Keratinocyte (primary cell): ENCODE data around the gene CD40. TPM values are rescaled to one million over a fixed set of nuclear protein-coding genes. Genes with fewer than 3 reads are reported as not detected.
A peak's percentile ranks its signal among the peaks of the same experiment; 100 is the strongest.

Experiments
- DNase-seq: peaks from one replicate; pipeline ENCODE4 v3.0.0-alpha.2; 2011; ENCODE audit warnings: low read depth, missing footprints, low spot score
- FAIRE-seq: peaks from 2 replicates; lab custom pipeline; 2011; peaks lifted over from hg19 to GRCh38; lab: Jason Lieb, UNC
- H2AFZ ChIP-seq: 2 replicates; pipeline ENCODE4 v1.6.0; 2012; ENCODE audit warnings: low read length, control low read depth, inconsistent platforms; ENCODE audit not compliant: control insufficient read depth
- H3K27ac ChIP-seq: 2 replicates; pipeline ENCODE4 v1.5.1; 2011; ENCODE audit warnings: low read length; ENCODE audit not compliant: control insufficient read depth, insufficient read depth
- H3K27me3 ChIP-seq: 3 replicates; pipeline ENCODE4 v1.6.0; 2011; ENCODE audit warnings: low read length; ENCODE audit not compliant: control insufficient read depth, insufficient read depth; ENCODE audit errors: extremely low read depth
- H3K36me3 ChIP-seq, 2 experiments: 2 replicates in 1 of 2; 3 replicates in 1 of 2; pipeline ENCODE4 v1.5.1; 2011; ENCODE audit warnings: low read length in 2 of 2, mild to moderate bottlenecking in 1 of 2; ENCODE audit not compliant: control insufficient read depth in 2 of 2, insufficient read depth in 2 of 2; ENCODE audit errors: extremely low read depth in 1 of 2
- H3K4me1 ChIP-seq: 3 replicates; pipeline ENCODE4 v1.5.1; 2011; ENCODE audit warnings: low read length; ENCODE audit not compliant: control insufficient read depth, insufficient read depth; ENCODE audit errors: extremely low read depth
- H3K4me2 ChIP-seq: 3 replicates; pipeline ENCODE4 v1.6.0; 2011; ENCODE audit warnings: low read depth, low read length; ENCODE audit not compliant: control insufficient read depth, insufficient read depth; ENCODE audit errors: extremely low read depth
- H3K4me3 ChIP-seq, 3 experiments: fragments of 200-600 bp in 1 of 3; sonication (generic) in 1 of 3; 2 replicates in 2 of 3; 3 replicates in 1 of 3; pipeline ENCODE4 v1.5.1; 2011 to 2016; ENCODE audit warnings: low read length in 3 of 3, mild to moderate bottlenecking in 3 of 3, control low read depth in 2 of 3, inconsistent platforms in 1 of 3, low read depth in 1 of 3, mixed read lengths in 1 of 3, mixed run types in 1 of 3, moderate library complexity in 1 of 3; ENCODE audit not compliant: control insufficient read depth in 2 of 3, insufficient read depth in 2 of 3; ENCODE audit errors: extremely low read depth in 1 of 3
- H3K79me2 ChIP-seq: 2 replicates; pipeline ENCODE4 v1.6.0; 2012; ENCODE audit warnings: low read length; ENCODE audit not compliant: control insufficient read depth, insufficient read depth
- H3K9ac ChIP-seq: 3 replicates; pipeline ENCODE4 v1.6.0; 2011; ENCODE audit warnings: low read length; ENCODE audit not compliant: control insufficient read depth, insufficient read depth; ENCODE audit errors: extremely low read depth
- H3K9me1 ChIP-seq: 3 replicates; pipeline ENCODE4 v1.6.0; 2011; ENCODE audit warnings: low read length; ENCODE audit not compliant: control insufficient read depth, insufficient read depth; ENCODE audit errors: extremely low read depth
- H3K9me3 ChIP-seq: 2 replicates; pipeline ENCODE4 v1.5.1; 2012; ENCODE audit warnings: low read depth, low read length; ENCODE audit not compliant: control insufficient read depth
- H4K20me1 ChIP-seq: 3 replicates; pipeline ENCODE4 v1.6.0; 2011; ENCODE audit warnings: low read length; ENCODE audit not compliant: control insufficient read depth, insufficient read depth; ENCODE audit errors: extremely low read depth
- CTCF ChIP-seq, 3 experiments: IDR thresholded peaks in 1 of 3; conservative IDR thresholded peaks in 1 of 3; optimal IDR thresholded peaks in 1 of 3; 2 replicates in 2 of 3; 3 replicates in 1 of 3; pipeline versions ENCODE3 to v1.5.1; 2011; ENCODE audit warnings: low read length in 3 of 3, mild to moderate bottlenecking in 3 of 3, moderate library complexity in 2 of 3, control low read depth in 1 of 3, inconsistent platforms in 1 of 3; ENCODE audit not compliant: insufficient read depth in 2 of 3; ENCODE audit errors: extremely low read depth in 1 of 3
- EZH2 ChIP-seq: IDR thresholded peaks from one replicate; pipeline ENCODE4 v1.6.1; 2012; ENCODE audit warnings: inconsistent platforms, mild to moderate bottlenecking, low read length, moderate library complexity
- dilution Hi-C: fragments of 300-500 bp; cut with MboI; formaldehyde crosslinking; loops from one replicate; pipeline ENCODE4 v1.7.0; 2020; ENCODE audit warnings: low sequenced_read_pairs; ENCODE audit not compliant: extremely low pct_ligation_motif_present
- polyA plus RNA-seq, 5 experiments: library from polyadenylated mRNA; depleted of rRNA in 3 of 5; stranded (reverse) in 3 of 5; stranded (forward) in 1 of 5; unstranded in 1 of 5; fragments of >200 nt; gene quantifications; 1 replicate in 1 of 5; 2 replicates in 3 of 5; 3 replicates in 1 of 5; pipeline versions ENCODE4 v1.2.1 to v1.2.3, GENCODE V29; 2011 to 2012; ENCODE audit warnings: missing spikeins in 2 of 5, low read depth in 1 of 5, low replicate concordance in 1 of 5

The CD40 gene
- polyA plus RNA-seq, 1 donor (not counting 4 experiments of a cell fraction or from before 2014, with no cell fraction given), result 13.4 TPM

- H3K9me1 ChIP-seq, result no peaks in the 10 kb centered on the region
- H3K27me3 ChIP-seq, result peaks cover 8% of the 10 kb centered on the region
- dilution Hi-C loops, result no loop called here
- no peak overlapping the region for H3K4me2 ChIP-seq
- TF ChIP-seq CTCF (optimal IDR thresholded peaks at IDR 0.05 in 1 of 3, IDR thresholded peaks at IDR 0.05 in 1 of 3, conservative IDR thresholded peaks at IDR 0.05 in 1 of 3; ENCODE audit: extremely low read depth in 1 of 3, insufficient read depth in 2 of 3, low read length in 3 of 3) (peak in 2 of 3 experiments; percentile 60 to 62), EZH2 (no peak)
- FAIRE-seq (no peak), DNase-seq (no peak)
- no peak overlapping the region for H3K4me3 ChIP-seq
- H4K20me1 ChIP-seq, result no peaks in the 10 kb centered on the region
- H3K9ac ChIP-seq, result no peak overlapping the region
- no peak overlapping the region for H3K27ac ChIP-seq
- no peaks in the 10 kb centered on the region for H3K4me1 ChIP-seq
- no peaks in the 10 kb centered on the region for H3K79me2 ChIP-seq
- H2AFZ ChIP-seq, result no peak overlapping the region
- H3K9me3 ChIP-seq, result no peaks in the 10 kb centered on the region
- H3K36me3 ChIP-seq, result no peaks in the 10 kb centered on the region
These were observed 33.8 kb downstream of the CD40 start for GRCh38 chr20:46151936-46152335.

GRCh38 chr20:46152824-46153586 lies 34.9 kb downstream of the CD40 start:
- Histone ChIP-seq H3K4me2 (no peak overlapping the region), H3K9me1 (no peaks in the 10 kb centered on the region), H3K9ac (no peak overlapping the region), H3K36me3 (no peaks in the 10 kb centered on the region), H3K27ac (no peak overlapping the region), H3K9me3 (no peaks in the 10 kb centered on the region), H4K20me1 (no peaks in the 10 kb centered on the region), H3K4me1 (no peaks in the 10 kb centered on the region), H3K4me3 (no peak overlapping the region), H3K27me3 (peaks cover 13% of the 10 kb centered on the region), H3K79me2 (no peaks in the 10 kb centered on the region), H2AFZ (no peak overlapping the region)
- dilution Hi-C loops, result no loop called here
- no peak for DNase-seq
- FAIRE-seq, result no peak
- no peak for TF ChIP-seq CTCF (optimal IDR thresholded peaks at IDR 0.05 in 1 of 3, IDR thresholded peaks at IDR 0.05 in 1 of 3, conservative IDR thresholded peaks at IDR 0.05 in 1 of 3; ENCODE audit: extremely low read depth in 1 of 3, insufficient read depth in 2 of 3, low read length in 3 of 3)
- TF ChIP-seq EZH2, result no peak
